ENCODE data around the gene PSMD6.

DNA sequence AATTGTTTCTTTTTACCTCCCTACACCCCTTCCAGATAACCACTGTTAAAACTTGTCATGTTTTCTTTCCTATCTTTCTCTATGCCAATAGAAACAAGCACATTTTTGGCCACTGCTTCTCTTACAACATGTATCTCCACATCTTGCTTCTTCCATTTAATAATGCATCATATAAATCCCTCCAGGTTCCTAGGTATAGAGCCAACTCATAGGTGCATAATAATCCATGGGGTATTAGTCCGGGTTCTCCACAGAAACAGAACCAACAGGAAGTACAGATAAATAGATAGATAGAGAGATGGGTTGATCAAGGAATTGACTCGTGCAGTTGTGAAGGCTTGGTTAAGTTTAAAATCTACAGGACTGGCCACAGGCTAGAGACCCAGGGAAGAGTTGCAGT is 41.5 kb upstream of the PSMD6 start:
- TF ChIP-seq FOSL1 (IDR thresholded peaks at IDR 0.05; ENCODE audit: low read depth) = no peak
- TF ChIP-seq CTCF (IDR thresholded peaks at IDR 0.05 in 2 of 3, conservative IDR thresholded peaks at IDR 0.05 in 1 of 3; ENCODE audit: borderline replicate concordance in 1 of 3, insufficient read depth in 1 of 3, low read depth in 2 of 3, low read length in 2 of 3) = no peak
- no peak for TF ChIP-seq ZNF274 (IDR thresholded peaks at IDR 0.05; ENCODE audit: low read depth, low read length)
- TF ChIP-seq EZH2 (IDR thresholded peaks at IDR 0.05) = no peak

All from HCT116 (cell line).